ENCODE measurements around the gene NF1.
"Not testable (repeated sequence)": the region's sequence is repeated elsewhere in the genome, so short reads cannot be mapped to it uniquely, and the experiment has no call there.

NF1 gene

DNA sequence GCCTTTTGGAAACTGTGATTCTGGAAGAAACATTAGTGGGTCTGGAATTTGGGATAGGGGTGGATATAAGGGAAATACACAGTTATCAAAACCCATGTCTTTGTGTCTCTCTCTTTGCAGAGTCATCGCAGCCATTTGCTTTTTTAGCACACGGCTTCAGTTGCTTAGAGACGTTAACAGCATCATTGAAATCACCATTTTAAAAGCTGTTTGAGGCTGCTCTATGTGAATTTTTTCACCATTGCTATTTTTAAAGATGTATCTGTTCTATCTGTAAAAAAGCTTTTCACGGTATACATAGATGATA is 155.0 kb downstream of the NF1 start:
- in situ Hi-C loops (cut with MboI; ENCODE audit: low sequenced_read_pairs) = no loop called here

DNA sequence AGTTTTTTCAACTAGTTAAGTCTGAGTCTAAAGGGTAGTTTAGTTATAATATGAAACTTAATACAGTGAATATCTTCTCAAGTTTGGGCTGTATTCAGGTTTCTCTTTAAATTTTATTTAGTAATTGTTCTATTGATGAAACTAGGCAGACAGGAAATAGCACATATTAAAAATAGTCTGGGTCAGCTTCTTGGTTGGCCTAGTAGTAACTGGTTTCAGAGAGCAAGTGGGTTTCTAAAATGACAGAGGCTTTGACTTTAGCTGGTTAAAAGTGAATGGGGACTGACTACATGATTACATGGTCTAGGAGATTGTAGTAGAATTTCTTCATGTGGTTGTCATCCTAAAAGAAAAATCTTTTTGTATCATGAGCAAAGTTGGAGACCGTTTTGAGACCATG is 155.5 kb downstream of the NF1 start:
- in situ Hi-C loops (cut with MboI; ENCODE audit: low sequenced_read_pairs) = no loop called here

DNA sequence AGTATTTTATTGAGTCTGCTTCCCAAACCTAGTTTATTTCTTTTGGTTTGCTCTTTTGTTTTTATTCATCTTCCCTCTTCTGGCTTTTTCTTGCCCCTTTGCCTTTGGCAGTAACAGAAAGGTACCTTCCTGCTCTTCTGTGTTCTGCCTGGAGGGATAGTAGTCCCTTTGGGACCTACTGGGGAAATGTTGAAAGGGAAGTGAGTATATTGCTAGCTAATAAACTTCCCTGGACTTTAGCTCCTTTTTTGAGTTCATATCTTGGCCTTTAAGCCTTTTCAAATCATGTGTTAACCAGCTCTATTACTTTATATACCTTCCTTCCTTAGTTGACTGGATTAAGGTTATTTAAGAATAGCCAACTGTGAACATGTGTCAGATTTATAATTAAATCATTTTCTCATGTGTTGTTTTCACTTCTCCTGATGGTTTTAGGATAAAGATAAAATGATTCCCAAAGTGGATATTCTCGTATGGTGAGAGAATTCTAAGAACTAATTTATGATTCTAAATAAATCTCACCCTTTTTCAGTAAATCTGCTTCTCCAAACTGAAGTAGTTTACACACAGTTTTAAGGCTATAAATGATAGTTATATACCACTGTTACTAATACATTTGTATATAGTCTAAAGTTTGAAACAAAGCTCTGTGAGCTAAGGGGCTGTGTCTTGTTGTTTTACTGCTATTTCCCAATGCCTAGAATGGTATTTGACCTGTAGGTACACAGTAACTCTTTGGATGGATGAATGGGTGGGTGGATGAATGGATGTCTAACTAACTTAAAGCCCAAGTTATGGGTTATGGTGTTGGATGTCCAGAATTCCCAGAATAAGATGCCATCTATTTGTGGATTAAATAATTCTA is 156.6 kb downstream of the NF1 start:
- in situ Hi-C loops (cut with MboI; ENCODE audit: low sequenced_read_pairs) = no loop called here

DNA sequence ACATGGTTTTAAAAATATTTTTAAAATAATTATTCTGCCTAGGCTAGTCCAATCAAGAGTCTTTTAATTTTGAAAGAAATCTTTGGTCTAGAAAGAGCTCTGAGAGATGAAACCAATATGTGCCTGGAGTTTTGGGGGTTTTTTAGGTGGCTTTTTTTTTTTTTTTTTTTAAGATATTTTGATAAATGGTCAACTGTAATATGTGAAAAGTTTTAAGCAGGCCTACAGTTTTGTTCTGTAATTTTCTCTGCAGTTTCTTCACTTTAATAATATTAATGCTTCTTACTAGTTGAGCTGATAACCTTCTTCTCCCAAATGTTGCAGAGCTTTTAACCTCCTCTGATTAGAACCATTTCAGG is 157.2 kb downstream of the NF1 start:
- in situ Hi-C loops (cut with MboI; ENCODE audit: low sequenced_read_pairs) = no loop called here

DNA sequence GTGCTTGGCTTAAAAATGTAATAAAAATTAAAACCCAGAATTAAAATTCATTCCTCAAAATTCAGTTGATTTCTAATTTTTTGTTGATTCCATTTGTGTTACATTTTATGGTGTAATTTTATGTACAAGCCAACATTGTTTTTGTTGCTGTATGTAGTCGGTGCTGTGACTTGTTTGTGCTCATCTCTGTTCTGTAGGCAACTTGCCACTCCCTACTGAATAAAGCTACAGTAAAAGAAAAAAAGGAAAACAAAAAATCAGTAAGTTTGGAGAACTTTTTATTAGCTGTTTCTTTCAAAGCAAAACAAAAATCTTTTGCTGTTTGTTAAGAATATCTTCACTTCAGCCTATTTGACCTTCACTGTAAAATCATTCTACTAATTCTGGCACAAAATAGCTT is 158.0 kb downstream of the NF1 start:
- in situ Hi-C loops (cut with MboI; ENCODE audit: low sequenced_read_pairs) = no loop called here

DNA sequence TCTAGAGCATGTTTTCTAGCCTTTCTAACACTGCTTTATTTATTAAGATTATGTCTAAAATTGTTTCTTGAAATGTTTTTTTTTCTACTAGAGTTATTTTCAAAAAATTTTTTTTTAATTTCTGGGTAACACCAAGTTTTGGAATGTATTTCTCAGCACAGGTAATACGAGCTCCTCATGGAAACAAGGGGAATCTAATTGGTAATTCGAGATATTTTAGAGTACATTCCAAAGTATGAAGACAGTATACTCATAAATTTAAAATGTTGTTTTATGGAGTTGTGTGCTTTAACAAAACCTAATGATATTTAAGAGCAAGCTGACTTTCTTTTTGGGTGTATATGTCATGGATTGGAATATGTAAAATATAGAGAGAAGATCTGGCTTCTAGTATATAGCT is 159.9 kb downstream of the NF1 start:
- in situ Hi-C loops (cut with MboI; ENCODE audit: low sequenced_read_pairs) = no loop called here

DNA sequence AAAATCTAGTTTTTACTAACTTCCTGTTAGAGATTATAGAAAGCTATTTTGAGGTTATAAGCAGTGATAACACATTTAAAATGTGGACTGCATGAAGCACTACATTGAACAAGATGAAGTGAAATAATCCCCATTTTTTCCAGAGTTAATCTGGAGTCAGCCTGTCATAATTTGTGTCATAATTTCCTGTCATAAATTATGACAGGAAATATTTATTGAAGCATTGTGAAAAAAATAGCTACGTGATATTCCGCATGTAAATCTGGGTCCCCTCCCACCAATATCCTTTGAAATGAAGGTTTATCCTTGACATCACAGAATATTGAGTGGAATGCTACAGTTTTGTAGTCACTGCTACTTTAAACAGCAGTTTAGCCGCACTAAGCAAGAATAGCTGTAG is 162.2 kb downstream of the NF1 start:
- in situ Hi-C loops (cut with MboI; ENCODE audit: low sequenced_read_pairs) = no loop called here

DNA sequence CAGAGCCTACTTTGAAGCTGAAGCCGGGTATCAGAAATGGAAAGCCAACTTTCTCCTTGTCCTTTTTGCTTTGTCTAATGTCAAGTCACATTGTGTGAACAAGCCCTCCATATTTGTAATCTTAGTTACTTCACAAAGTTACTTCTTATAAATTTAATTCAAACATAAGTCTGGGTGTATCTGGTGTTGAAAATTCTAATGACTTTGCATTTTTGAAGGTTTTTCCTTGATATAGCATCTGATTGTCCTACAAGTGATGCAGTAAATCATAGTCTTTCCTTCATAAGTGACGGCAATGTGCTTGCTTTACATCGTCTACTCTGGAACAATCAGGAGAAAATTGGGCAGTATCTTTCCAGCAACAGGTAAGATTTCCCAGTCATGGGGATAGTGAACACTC is 165.4 kb downstream of the NF1 start:
- in situ Hi-C loops (cut with MboI; ENCODE audit: low sequenced_read_pairs) = no loop called here

DNA sequence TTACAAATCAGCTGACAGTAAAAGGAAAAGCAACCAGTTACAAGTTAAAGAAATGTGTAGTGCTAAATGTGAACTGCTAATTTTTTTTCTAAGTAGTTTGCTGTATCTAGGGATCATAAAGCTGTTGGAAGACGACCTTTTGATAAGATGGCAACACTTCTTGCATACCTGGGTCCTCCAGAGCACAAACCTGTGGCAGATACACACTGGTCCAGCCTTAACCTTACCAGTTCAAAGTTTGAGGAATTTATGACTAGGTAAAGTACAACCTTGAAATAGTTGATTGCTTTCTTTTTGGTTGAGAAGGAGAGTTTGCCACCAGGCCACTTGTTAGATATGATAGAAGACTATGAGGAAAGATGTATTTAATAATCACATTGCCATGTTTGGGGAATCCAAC is 166.8 kb downstream of the NF1 start:
- in situ Hi-C loops (cut with MboI; ENCODE audit: low sequenced_read_pairs) = no loop called here

DNA sequence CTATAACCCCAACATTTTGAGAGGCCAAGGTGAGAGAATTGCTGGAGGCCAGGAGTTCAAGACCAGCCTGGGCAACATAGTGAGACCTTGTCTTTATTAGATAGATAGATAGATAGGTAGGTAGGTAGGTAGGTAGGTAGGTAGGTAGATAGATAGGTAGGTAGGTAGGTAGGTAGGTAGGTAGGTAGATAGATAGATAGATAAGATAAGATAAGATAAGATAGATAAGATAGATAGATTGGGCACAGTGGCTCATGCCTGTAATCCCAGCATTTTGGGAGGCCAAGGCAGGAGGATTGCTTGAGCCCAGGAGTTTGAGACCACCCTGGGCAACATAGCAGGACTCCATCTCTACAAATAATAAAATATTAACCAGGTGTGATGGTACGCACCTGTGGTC is 168.1 kb downstream of the NF1 start:
- in situ Hi-C loops (cut with MboI; ENCODE audit: low sequenced_read_pairs) = not testable (repeated sequence)

DNA sequence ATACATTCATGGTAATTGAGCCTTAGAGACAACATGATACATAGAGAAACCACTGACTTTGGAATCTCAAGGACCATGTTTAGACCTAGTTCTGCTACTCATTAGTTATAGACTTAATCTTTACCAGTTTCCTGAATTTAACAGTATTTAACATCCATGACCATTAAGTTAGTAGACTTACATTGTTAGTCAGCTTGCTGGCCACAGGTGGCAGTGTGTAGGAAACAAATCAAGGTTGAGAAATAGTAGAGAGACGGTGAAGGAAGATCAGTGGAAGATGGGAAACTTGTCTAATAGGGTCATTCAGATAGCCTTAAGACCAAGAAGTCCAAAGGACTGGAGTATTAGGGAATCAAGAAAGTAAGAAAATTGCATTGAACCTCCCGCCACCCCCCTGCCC is 171.3 kb downstream of the NF1 start:
- in situ Hi-C loops (cut with MboI; ENCODE audit: low sequenced_read_pairs) = no loop called here

DNA sequence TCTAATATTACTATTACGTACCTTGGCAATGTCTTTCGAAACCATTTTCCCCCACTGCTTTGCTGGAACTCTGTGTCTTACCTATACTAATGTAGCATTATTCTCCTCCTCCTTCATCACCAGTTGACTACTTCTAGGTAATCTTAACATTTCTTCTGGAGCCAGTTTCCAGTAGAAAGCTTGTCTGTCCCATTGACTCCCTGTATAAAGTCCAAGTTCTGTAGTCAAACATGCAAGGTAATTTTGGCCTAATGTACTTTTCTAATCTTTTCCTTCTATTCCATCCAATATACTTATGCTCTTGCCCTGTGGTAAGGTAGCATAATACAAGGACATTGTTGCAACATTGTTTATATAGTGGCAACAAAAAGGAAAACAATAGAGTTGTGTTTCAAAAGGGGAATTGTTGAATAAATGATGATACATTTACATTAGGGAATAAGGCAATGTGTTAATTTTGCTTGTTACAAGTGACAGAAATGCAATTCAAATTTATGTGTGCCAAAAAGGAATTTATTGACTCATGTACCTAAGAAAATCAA is 174.3 kb downstream of the NF1 start:
- in situ Hi-C loops (cut with MboI; ENCODE audit: low sequenced_read_pairs) = no loop called here

DNA sequence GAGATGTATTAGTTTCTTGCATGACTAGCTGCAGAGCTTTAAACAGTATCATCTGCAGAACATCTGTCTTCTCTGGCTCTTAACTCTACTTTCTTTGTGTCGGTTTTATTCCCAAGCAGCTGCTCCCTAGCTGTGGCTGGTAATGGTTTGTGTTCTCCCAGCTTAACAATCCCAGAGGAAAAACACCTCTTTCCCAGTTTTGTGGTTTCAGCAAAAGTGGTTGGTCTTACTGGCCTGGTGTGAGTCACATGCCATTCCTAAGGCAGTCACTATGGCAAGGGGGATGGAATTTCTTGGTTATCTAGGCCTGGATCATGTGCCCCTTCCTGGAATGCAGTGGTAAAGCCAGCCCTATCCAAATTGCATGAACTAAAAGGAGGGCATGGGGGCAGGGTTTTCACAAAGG is 174.8 kb downstream of the NF1 start:
- in situ Hi-C loops (cut with MboI; ENCODE audit: low sequenced_read_pairs) = no loop called here

DNA sequence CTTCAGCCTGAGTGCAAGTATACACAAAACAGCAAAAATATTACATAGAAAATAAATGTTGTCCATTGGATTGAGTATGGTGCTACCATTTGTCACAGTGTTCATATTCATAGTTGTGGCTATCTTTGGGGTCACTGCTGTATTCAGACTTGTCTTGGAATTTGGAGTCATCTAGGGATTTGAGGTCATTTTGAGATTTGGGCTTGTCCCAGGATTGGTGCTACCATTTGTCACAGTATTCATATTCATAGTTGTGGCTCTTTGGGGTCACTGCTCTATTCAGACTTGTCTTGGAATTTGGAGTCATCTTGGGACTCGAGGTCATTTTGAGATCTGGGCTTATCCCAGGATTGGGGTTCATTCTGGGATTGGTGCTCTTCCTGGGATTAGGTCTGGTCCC is 177.5 kb downstream of the NF1 start:
- in situ Hi-C loops (cut with MboI; ENCODE audit: low sequenced_read_pairs) = no loop called here

DNA sequence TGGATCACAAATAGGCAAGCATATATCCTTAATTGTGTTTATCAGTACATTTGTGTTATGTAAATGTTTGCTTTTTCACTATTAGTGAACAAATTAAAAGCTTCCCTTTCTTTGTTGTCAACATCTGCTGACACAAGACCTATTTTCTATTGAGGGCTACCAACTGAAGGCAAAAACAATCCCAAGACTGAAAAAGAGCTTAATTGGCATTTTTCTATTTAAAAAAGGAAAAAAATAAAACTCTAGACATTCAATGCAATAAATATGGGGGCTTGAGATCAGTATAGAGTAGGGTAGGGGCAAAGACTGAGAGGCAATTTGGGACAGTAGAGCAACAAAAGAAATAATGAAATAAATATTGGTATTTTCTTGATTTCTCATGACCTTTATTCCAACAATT is 178.0 kb downstream of the NF1 start:
- in situ Hi-C loops (cut with MboI; ENCODE audit: low sequenced_read_pairs) = no loop called here

DNA sequence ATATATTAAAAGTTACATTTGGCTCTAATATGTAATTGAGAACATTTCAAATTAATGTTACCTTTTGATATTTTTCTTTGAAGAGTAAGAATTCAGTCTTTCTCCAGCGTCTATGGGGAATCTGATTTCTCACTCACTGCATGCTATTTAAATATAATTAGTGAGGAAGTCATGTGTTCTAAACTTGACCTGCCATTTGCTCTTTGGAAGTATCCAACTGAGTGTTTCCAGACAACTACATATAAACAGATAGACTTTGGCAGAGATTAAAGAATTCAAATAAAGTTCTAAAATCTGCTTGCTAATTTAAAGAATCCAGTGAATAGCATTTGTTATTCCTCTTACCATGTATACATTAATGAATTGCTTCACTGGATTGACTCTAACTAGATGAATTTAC is 178.7 kb downstream of the NF1 start:
- in situ Hi-C loops (cut with MboI; ENCODE audit: low sequenced_read_pairs) = no loop called here

DNA sequence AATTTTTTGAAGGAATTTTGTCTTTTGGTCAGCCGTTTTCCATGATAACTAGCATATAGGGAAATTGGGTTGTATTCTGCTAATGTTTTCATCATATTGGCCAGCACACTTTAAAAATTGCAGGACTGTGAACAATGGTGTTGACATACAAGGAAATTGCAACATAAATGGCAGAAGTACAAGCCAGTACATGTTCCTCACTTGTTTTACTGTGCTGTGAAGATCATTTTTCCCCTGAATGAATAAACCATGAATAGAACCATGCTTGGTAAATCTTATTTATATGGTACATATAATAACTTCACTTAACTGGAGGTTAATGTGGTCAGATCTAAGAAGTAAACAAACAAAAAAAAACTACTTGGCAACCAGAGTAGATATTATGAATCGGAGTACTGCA is 179.5 kb downstream of the NF1 start:
- in situ Hi-C loops (cut with MboI; ENCODE audit: low sequenced_read_pairs) = no loop called here

DNA sequence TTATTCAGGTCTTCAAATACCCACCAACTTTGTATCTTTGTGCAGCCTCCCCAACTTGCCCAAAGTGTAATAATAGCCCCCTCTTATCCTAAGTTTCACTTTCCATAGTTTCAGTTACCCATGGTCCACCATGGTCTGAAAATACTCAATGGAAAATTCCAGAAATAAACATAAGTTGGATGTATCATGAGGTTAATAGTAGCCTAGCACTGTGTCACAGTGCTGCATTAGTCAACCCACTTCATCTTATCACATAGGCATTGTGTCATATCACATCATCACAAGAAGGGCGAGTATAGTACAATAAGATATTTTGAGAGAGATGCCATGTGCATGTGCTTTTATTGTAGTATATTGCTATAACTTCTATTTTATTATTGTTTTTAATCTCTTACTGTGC is 180.3 kb downstream of the NF1 start:
- in situ Hi-C loops (cut with MboI; ENCODE audit: low sequenced_read_pairs) = no loop called here

DNA sequence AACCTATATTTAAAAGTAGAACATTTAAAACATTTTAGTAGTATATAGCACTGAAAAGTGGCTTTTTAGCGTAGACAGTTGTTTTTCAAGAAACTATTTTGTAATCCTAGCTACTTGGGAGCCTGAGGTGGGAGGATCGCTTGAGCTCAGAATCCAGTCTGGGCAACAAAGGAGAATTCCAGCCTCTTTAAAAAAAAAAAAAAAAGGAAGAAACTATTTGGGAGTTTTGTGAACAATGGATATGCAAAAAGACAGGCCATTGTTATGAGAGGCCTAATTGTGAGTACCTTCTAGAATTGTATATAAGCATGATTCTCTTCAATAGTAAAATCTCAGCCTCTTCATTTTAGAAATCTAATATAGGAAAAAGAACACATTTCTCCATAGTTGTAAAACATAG is 184.6 kb downstream of the NF1 start:
- in situ Hi-C loops (cut with MboI; ENCODE audit: low sequenced_read_pairs) = no loop called here

DNA sequence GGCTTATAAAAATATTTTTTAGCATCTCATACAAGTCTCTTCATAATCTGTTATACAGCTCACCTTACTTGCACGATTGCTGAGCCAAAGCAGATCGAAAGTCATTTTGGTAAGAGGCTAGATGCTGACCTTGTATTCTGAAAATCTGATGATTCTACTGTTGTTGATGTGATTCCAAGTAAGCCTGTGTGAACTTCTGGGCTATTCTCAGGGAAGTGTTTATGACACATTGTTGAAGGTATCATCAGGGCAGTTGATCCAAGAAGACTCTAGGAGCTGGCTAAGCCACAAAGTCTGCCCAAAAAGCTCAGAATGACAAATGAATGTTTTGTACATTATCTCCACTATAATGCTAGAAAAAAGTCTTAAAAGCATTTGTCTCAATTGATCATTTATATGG is 186.3 kb downstream of the NF1 start:
- in situ Hi-C loops (cut with MboI; ENCODE audit: low sequenced_read_pairs) = no loop called here

DNA sequence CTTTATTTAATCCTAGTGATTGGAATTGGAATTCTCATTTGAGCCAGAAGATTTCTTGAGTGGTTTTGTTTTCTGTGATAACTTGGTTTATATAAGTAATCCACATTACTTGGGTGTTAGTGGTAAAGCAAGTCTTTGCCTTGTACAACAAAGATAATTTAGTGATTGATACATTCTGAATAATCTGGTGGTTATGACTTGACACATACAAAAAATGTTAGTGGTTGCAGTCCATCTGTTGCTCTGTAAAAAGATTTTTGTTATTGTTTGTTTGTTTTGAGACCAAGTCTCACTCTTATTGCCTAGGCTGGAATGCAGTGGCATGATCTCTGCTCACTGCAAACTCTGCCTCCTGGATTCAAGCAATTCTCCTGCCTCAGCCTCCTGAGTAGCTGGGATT is 189.1 kb downstream of the NF1 start:
- in situ Hi-C loops (cut with MboI; ENCODE audit: low sequenced_read_pairs) = no loop called here

DNA sequence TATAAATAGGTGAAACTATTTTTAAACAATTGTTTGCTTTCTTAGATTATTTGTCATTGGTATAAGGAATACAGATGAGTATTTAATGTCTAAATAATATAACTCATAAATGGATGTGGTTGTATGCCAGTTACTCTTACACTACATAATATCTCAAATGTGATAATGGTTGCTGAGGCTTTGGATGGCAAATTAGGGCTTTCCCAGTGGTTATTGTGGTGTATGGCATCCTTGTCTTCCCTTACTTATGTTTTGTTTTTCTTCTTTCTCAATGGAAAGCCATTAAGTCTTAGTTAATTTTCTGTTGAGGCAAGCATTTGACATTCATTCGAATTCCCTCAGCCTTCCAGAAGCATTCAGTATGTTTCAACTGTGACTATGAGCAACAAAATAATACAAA is 191.8 kb downstream of the NF1 start:
- in situ Hi-C loops (cut with MboI; ENCODE audit: low sequenced_read_pairs) = no loop called here

DNA sequence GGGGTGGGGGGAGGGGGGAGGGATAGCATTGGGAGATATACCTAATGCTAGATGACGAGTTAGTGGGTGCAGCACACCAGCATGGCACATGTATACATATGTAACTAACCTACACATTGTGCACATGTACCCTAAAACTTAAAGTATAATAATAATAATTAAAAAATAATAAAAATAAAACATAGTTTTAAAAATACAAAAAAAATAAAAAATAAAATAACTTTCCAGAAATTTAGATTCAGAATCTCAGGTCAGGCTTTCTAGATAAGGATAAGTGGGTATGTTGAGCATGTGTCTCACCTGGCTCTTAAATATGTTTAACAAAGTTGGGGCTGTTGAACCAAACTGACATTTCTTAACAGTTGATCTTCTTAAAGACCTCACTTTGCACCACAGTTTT is 193.2 kb downstream of the NF1 start:
- in situ Hi-C loops (cut with MboI; ENCODE audit: low sequenced_read_pairs) = not testable (repeated sequence)

Measured in hTERT RPE-1 (cell line).